Psoas muscle (tissue), 8 donors: Measurements from ENCODE around the gene INF2. TPM values are rescaled to one million over a fixed set of nuclear protein-coding genes. Genes with fewer than 3 reads are reported as not detected.
"Not testable (repeated sequence)": the region's sequence is repeated elsewhere in the genome, so short reads cannot be mapped to it uniquely, and the experiment has no call there.

Experiments
- ATAC-seq, 4 donors: fragments of 200-7000 bp; cut with Tn5 transposase; one replicate each; pipeline ENCODE4 v1.9.1; 2020; ENCODE audit warnings: moderate library complexity in 3 of 4, mild to moderate bottlenecking in 2 of 4
- DNase-seq, 2 donors: peaks; one replicate each; pipeline ENCODE4 v3.0.0-alpha.2; 2020
- H3K27ac ChIP-seq: fragments of 200-600 bp; one replicate; pipeline ENCODE4 v1.8.0; 2022
- H3K27me3 ChIP-seq, 3 donors: fragments of 200-600 bp in 1 of 3; one replicate each; pipeline versions ENCODE4 v1.6.1 to v1.8.0; 2013 to 2022; ENCODE audit warnings: low read length in 2 of 3, mild to moderate bottlenecking in 2 of 3, moderate library complexity in 1 of 3; ENCODE audit not compliant: insufficient read depth in 3 of 3
- H3K36me3 ChIP-seq, 2 donors: fragments of 200-600 bp in 1 of 2; one replicate each; pipeline versions ENCODE4 v1.6.1 to v1.8.0; 2013 to 2022; ENCODE audit warnings: low read depth in 1 of 2, mild to moderate bottlenecking in 1 of 2, moderate library complexity in 1 of 2; ENCODE audit not compliant: insufficient read depth in 1 of 2
- H3K4me1 ChIP-seq: fragments of 200-600 bp; one replicate; pipeline ENCODE4 v1.8.0; 2022
- H3K4me3 ChIP-seq: fragments of 200-600 bp; one replicate; pipeline ENCODE4 v1.8.0; 2022; ENCODE audit warnings: mild to moderate bottlenecking
- H3K9me3 ChIP-seq: fragments of 200-600 bp; one replicate; pipeline ENCODE4 v1.8.0; 2022
- CTCF ChIP-seq: fragments of 200-600 bp; IDR thresholded peaks from one replicate; pipeline ENCODE4 v1.8.0; 2022; ENCODE audit warnings: antibody characterized with exemption
- WGBS, 3 donors: extraction: QIAGEN DNeasy Blood & Tissue Kit; methylation state at CpG; one replicate each; pipeline versions ENCODE4 v1.1.6 to v1.1.7; 2013; 5-methylcytosine and 5-hydroxymethylcytosine counted together
- intact Hi-C, 2 donors: fragments of 100-400 bp; cut with DNase I; formaldehyde crosslinking; loops; one replicate each; pipeline versions ENCODE4 v1.11.0 to v1.14.2; 2022
- polyA plus RNA-seq, 3 donors: library from polyadenylated mRNA; stranded (reverse); fragments of 200-250 nt; gene quantifications; one replicate each; pipeline ENCODE4 v1.2.3, GENCODE V29; 2013
- total RNA-seq, 4 donors: library from RNA; stranded (reverse); fragmentation: NEBNext Ultra II Directional in 2 of 4; extraction: Animal tissue kit (Norgen Biotek cat#: 25700) in 2 of 4; gene quantifications; one replicate each; pipeline versions ENCODE4 v1.2.1 to v1.2.4, GENCODE V29; 2021 to 2023
- donor health status: healthy with polysubstance abuse.
- donor health status: DM: no; HTN: no; CAD: no; lungs with moderate emphysema.
- donor health status: Bipolar disorder and iron deficiency.
- donor health status: healthy.
- donor health status: DM: yes; HTN: yes; CAD: no.
- donor health status: DM: no; HTN: no; CAD: no.
- donor health status: DM: no; HTN: no; CAD: no.
- donor health status: DM: yes; HTN: yes; CAD: no.

INF2 gene
- total and polyA plus RNA-seq, 7 donors: 12.0 to 29.1 (median 21.6) TPM

GRCh38 chr14:104652386-104652785, 37.0 kb upstream of the INF2 start:
- no peak overlapping the region for H3K4me3 ChIP-seq
- no peaks in the 10 kb centered on the region for H3K4me1 ChIP-seq
- 94 to 100% (median 97%) methylated on average over 9 of the region's 9 CpGs for WGBS, 3 donors
- no peak for TF ChIP-seq CTCF
- ATAC-seq (no peak), DNase-seq (no peak)
- H3K9me3 ChIP-seq: no peaks in the 10 kb centered on the region
- H3K36me3 ChIP-seq: no peaks in the 10 kb centered on the region
- no peak overlapping the region for H3K27ac ChIP-seq
- intact Hi-C loops: loop anchor here in 1 of 2 donors (5.0 kb wide), 1 partner anchor 40 kb away; no protein-coding TSS in a partner anchor
- H3K27me3 ChIP-seq: peaks cover 0 to 8% (median 3%) of the 10 kb centered on the region in 3 donors

- intact Hi-C loops: loop anchor here in 1 of 2 donors (5.0 kb wide), 1 partner anchor 39 kb away; no protein-coding TSS in a partner anchor
- not testable (repeated sequence) for H3K4me1 ChIP-seq, ATAC-seq, H3K27ac ChIP-seq, H3K27me3 ChIP-seq, H3K9me3 ChIP-seq, H3K36me3 ChIP-seq, H3K4me3 ChIP-seq, DNase-seq
- WGBS, 3 donors: 94 to 97% (median 95%) methylated on average over 36 to 52 of the region's 52 CpGs
These were observed 36.1 kb upstream of the INF2 start for GRCh38 chr14:104653130-104653920.

GRCh38 chr14:104654119-104654518, 35.3 kb upstream of the INF2 start:
- Histone ChIP-seq H3K27ac (no peak overlapping the region), H3K4me1 (no peaks in the 10 kb centered on the region), H3K4me3 (no peak overlapping the region), H3K27me3 (peaks cover 0 to 17% (median 3%) of the 10 kb centered on the region in 3 donors), H3K9me3 (no peaks in the 10 kb centered on the region), H3K36me3 (no peaks in the 10 kb centered on the region)
- ATAC-seq (no peak), DNase-seq (no peak)
- intact Hi-C loops: loop anchor here in 1 of 2 donors (5.0 kb wide), 1 partner anchor 38 kb away; no protein-coding TSS in a partner anchor
- 85 to 93% (median 86%) methylated on average over 6 of the region's 6 CpGs for WGBS, 3 donors
- TF ChIP-seq CTCF: no peak

- H3K9me3 ChIP-seq: no peaks in the 10 kb centered on the region
- ATAC-seq (no peak), DNase-seq (no peak)
- WGBS, 3 donors: 80 to 84% (median 81%) methylated on average over 14 of the region's 14 CpGs
- no peak for TF ChIP-seq CTCF
- H3K27ac ChIP-seq: no peak overlapping the region
- peaks cover 0 to 28% (median 10%) of the 10 kb centered on the region in 3 donors for H3K27me3 ChIP-seq
- no peak overlapping the region for H3K4me3 ChIP-seq
- intact Hi-C loops: no loop called here
- no peaks in the 10 kb centered on the region for H3K4me1 ChIP-seq
- H3K36me3 ChIP-seq: no peaks in the 10 kb centered on the region
These were observed 34.1 kb upstream of the INF2 start for GRCh38 chr14:104655128-104655848.
